Skeletal muscle cell (primary cell): ENCODE measurements around the gene TBC1D4.
"Not testable (repeated sequence)": the region's sequence is repeated elsewhere in the genome, so short reads cannot be mapped to it uniquely, and the experiment has no call there.

ENCODE experiments used
- DNase-seq: peaks from one replicate; pipeline ENCODE4 v3.0.0-alpha.2; 2010; ENCODE audit warnings: low read depth
- H3K4me3 ChIP-seq: 2 replicates; pipeline ENCODE4 v1.5.1; 2011; ENCODE audit warnings: low read depth, mild to moderate bottlenecking, control low read depth, low read length, moderate library complexity

The TBC1D4 gene

GRCh38 chr13:75258159-75258782 is 223.7 kb downstream of the TBC1D4 start:
- no peak overlapping the region for H3K4me3 ChIP-seq
- no peak for DNase-seq

DNA sequence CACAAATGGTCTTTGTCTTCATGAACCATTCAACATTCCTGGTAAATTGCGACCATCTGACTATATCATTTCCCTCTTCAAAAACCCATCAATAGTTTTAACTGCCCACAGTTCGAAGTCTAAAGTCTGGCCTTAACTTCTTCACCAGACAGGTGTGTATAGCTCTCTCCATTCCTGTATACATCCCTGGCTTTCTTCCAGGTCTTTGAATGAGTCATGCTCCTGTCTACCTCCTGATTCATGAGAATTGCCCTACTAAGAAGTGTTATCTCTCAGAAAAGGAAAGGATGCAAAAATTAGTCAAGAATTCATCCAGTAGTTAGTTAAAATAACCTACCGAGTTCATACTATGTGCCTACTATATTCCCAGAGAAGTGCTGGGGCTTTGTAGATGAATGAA is 225.0 kb downstream of the TBC1D4 start:
- H3K4me3 ChIP-seq: no peak overlapping the region
- DNase-seq: no peak

DNA sequence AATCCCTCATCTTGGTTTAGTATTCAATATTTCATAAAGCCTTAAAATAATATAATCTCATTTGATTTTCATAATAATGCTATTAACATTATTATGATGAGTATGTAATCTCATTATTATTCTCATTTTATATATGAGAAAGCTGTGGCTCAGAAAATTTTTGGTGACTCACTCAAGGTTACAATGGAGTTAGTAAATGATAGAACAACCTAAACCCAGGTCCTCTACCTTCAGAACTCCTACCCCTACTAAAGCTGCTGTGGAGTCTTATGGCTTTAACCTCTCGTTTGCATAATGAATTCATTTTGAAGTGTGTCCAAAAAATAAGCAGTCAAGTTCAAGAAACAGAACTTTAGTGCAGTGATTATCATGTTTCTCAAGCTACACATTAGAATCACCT is 226.3 kb downstream of the TBC1D4 start:
- H3K4me3 ChIP-seq: no peak overlapping the region
- no peak for DNase-seq

- no peak overlapping the region for H3K4me3 ChIP-seq
- no peak for DNase-seq
Observed at GRCh38 chr13:75255147-75255546, 226.8 kb downstream of the TBC1D4 start.

DNA sequence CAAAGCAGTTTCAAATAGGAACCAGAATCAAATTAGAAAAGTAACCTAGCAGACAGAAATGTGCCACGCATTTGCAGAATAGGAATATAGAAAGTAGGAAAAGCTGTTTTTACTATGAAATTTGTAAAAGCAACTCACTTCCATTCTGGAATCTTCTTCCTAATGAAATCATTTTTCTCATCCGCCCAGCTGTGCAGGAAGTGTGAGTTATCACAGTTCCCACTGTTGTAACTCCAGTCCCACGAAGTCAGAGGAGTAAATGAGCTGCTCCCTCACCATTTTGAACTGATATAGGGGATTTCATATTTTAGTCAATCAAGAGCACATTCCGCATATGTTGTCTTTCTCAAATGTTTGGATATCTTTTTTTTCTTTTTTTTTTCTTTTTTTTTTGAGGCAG is 230.8 kb downstream of the TBC1D4 start:
- no peak for DNase-seq
- H3K4me3 ChIP-seq: no peak overlapping the region

GRCh38 chr13:75250526-75251178 is 231.3 kb downstream of the TBC1D4 start:
- peak; percentile 78 for DNase-seq
- no peak overlapping the region for H3K4me3 ChIP-seq

GRCh38 chr13:75245578-75245977 is 236.4 kb downstream of the TBC1D4 start:
- DNase-seq, H3K4me3 ChIP-seq: not testable (repeated sequence)

DNA sequence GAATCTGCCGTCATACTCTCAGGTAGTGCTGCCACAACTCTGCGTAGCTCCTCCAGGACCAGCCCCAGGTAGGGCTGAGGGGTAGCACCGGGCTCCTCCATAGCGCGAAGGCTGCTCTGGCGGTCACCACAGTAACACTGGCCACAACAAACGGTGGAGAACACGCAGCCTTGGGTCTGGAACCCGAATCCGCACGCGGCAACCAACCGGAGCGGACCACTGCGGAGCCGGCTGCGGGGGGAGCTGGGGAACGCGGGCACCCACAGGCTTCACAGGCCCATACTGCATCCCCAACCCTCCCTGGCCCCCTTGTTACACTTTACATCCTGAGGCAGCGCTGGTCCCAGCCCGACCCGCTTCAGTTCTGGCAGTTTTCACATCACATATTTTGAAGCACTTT is 241.7 kb downstream of the TBC1D4 start:
- not testable (repeated sequence) for H3K4me3 ChIP-seq, DNase-seq

- no peak overlapping the region for H3K4me3 ChIP-seq
- DNase-seq: no peak
Observed at GRCh38 chr13:75236774-75237173, 245.2 kb downstream of the TBC1D4 start.
